ENCODE results near the gene PHF23.

DNA sequence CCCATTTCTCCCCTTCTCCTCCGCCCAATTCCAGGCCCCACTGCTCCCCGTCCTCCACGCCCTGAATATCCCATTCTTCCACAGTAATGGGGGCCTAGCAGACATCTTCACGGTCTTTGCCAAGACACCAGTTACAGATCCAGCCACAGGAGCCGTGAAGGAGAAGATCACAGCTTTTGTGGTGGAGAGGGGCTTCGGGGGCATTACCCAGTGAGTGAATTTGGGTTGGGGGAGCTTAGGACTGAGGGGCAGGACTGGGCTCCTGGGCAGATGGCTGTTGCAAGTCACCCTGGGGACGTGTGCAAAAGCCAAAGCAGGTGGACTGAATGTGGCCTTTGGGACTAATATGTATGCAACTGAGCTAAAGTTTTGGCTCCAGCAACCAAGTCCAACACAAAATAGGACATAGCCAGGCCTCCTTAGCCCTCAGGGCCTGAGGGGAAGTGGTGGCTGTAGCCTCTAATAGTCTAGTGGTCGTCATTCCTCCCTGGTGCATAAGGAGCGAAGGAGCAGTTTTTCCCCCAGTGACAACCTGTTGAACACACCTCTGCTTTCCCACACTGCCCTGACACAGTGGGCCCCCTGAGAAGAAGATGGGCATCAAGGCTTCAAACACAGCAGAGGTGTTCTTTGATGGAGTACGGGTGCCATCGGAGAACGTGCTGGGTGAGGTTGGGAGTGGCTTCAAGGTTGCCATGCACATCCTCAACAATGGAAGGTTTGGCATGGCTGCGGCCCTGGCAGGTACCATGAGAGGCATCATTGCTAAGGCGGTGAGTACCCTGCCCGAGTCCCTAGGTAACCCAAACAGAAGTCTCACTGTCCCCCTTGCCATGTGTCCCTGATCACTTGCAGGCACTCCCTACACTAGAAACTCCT is 16.9 kb downstream of the PHF23 start:
- TF ChIP-seq, protein P1, sequence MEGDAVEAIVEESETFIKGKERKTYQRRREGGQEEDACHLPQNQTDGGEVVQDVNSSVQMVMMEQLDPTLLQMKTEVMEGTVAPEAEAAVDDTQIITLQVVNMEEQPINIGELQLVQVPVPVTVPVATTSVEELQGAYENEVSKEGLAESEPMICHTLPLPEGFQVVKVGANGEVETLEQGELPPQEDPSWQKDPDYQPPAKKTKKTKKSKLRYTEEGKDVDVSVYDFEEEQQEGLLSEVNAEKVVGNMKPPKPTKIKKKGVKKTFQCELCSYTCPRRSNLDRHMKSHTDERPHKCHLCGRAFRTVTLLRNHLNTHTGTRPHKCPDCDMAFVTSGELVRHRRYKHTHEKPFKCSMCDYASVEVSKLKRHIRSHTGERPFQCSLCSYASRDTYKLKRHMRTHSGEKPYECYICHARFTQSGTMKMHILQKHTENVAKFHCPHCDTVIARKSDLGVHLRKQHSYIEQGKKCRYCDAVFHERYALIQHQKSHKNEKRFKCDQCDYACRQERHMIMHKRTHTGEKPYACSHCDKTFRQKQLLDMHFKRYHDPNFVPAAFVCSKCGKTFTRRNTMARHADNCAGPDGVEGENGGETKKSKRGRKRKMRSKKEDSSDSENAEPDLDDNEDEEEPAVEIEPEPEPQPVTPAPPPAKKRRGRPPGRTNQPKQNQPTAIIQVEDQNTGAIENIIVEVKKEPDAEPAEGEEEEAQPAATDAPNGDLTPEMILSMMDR (conservative IDR thresholded peaks at IDR 0.05; ENCODE audit: low read depth, low read length), result no peak
- no peak for TF ChIP-seq EZH2 (IDR thresholded peaks at IDR 0.05; ENCODE audit: borderline replicate concordance, low read depth, low read length, poor library complexity, severe bottlenecking)

Data from A673 (cell line).